ENCODE measurements around the gene IFNG.

GRCh38 chr12:68113644-68114043, 45.9 kb downstream of the IFNG start:
- TF ChIP-seq CTCF (IDR thresholded peaks at IDR 0.05; ENCODE audit: insufficient read depth, low read length) (no peak), REST (IDR thresholded peaks at IDR 0.05; ENCODE audit: insufficient replicate concordance, low read depth) (no peak), POLR2AphosphoS5 (IDR thresholded peaks at IDR 0.05; ENCODE audit: low read depth) (no peak), SPI1 (IDR thresholded peaks at IDR 0.05; ENCODE audit: borderline replicate concordance, low read depth) (no peak), GABPA (IDR thresholded peaks at IDR 0.05; ENCODE audit: low read depth) (no peak)
